Activated CD4-positive, alpha-beta T cell treated with anti-CD3 and anti-CD28 coated beads for 1 hour (primary cell): Measurements from ENCODE around the gene PRR12.
"Not testable (repeated sequence)": the region's sequence is repeated elsewhere in the genome, so short reads cannot be mapped to it uniquely, and the experiment has no call there.

Experiments
- DNase-seq: peaks from one replicate; pipeline ENCODE4 v3.0.0-alpha.2; 2020

Gene PRR12

GRCh38 chr19:49624967-49625910 is 34.3 kb downstream of the PRR12 start:
- DNase-seq = no peak

GRCh38 chr19:49626226-49626625 is 35.2 kb downstream of the PRR12 start:
- no peak for DNase-seq

- DNase-seq = no peak
Observed at GRCh38 chr19:49629659-49630058, 38.7 kb downstream of the PRR12 start.

- no peak for DNase-seq
Observed at GRCh38 chr19:49631014-49631588, 40.1 kb downstream of the PRR12 start.

- DNase-seq = no peak
Observed at GRCh38 chr19:49631610-49632192, 40.7 kb downstream of the PRR12 start.

- no peak for DNase-seq
Observed at GRCh38 chr19:49632576-49632975, 41.6 kb downstream of the PRR12 start.

- not testable (repeated sequence) for DNase-seq
Observed at GRCh38 chr19:49633273-49633672, 42.3 kb downstream of the PRR12 start.

GRCh38 chr19:49635530-49636232 is 44.7 kb downstream of the PRR12 start:
- no peak for DNase-seq

GRCh38 chr19:49636233-49636932 is 45.4 kb downstream of the PRR12 start:
- DNase-seq = no peak

GRCh38 chr19:49637821-49638738 is 47.1 kb downstream of the PRR12 start:
- no peak for DNase-seq

GRCh38 chr19:49639401-49640112 is 48.6 kb downstream of the PRR12 start:
- DNase-seq = no peak

- peak; percentile 99 for DNase-seq
Observed at GRCh38 chr19:49640113-49640898, 49.3 kb downstream of the PRR12 start, which contains the start of gene RRAS. RRAS (minus strand) TSS chr19:49640143; CDS start chr19:49640098, 45 bp downstream.

- DNase-seq = peak; percentile 99
Observed at GRCh38 chr19:49641688-49642491, 50.9 kb downstream of the PRR12 start, which contains the start of gene SCAF1. SCAF1 (plus strand) TSS chr19:49642209; CDS start chr19:49645027, 2,818 bp downstream.

- DNase-seq = no peak
Observed at GRCh38 chr19:49642492-49643035, 51.6 kb downstream of the PRR12 start.

- DNase-seq = no peak
Observed at GRCh38 chr19:49643466-49643865, 52.5 kb downstream of the PRR12 start.

- DNase-seq = no peak
Observed at GRCh38 chr19:49645592-49645991, 54.6 kb downstream of the PRR12 start.

GRCh38 chr19:49645995-49646394 is 55.0 kb downstream of the PRR12 start:
- no peak for DNase-seq

- DNase-seq = no peak
Observed at GRCh38 chr19:49646586-49646985, 55.6 kb downstream of the PRR12 start.
